SHP77 (cell line): ENCODE data around the gene HSPB6.

Experiments used
- DNase-seq, 2 experiments: peaks; one replicate each; lab custom pipeline; 2025; lab: John Stamatoyannopoulos, UW

The HSPB6 gene

DNA sequence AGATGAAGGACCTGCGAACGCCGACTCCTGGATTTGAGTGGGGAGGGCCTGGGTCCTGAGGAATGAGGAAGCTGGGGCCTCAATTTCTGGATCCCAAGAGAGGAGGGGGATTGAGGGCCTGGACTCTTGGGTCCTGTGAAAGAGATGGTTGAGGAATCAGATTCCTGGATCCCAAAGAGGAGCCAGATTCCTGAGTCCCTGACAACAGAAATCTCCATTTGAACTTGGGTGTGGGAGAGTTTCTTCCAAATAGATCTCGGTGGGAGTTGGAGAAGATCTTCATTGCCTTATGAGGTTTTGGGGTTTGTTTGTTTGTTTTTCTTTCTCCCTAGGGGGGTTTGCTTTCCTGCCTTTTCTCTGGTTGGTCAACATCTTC is 10.8 kb downstream of the HSPB6 start:
- DNase-seq: no peak

DNA sequence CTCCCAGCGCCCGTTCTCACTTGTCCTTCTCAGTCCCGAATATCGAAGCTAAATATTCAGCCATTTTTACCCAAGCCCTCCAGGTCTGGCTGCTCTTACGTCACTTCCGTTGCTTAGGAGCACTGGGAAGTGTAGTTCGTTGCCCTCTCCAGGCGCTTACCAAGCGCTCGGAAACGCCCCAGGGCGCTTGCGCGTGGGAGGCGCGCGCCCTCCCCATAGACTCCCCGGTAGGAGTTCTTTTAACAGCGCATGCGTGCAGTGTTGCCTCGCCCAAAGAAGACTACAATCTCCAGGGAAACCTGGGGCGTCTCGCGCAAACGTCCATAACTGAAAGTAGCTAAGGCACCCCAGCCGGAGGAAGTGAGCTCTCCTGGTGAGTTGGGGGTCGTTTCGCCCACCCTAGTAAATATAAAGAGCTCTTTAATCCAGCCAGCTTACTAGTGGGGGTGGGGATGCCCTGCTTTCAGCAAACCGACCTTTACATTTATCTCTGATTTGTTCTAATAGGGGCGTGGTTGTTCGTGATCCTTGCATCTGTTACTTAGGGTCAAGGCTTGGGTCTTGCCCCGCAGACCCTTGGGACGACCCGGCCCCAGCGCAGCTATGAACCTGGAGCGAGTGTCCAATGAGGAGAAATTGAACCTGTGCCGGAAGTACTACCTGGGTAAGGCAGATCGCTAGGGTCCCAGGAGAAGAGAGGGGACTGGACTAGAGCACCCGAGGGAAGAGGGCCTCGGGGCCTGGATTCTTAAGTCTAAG is 11.3 kb downstream of the HSPB6 start, which contains the start of the genes PSENEN and U2AF1L4:
PSENEN (plus strand) TSS at position 324 of the 759 bp plus-strand sequence; CDS start at position 604, 280 bp downstream.
U2AF1L4 (minus strand) TSS at position 91 of the 759 bp plus-strand sequence; CDS start at position 64, 27 bp downstream.
- peak; percentile 98 to 99 for DNase-seq

DNA sequence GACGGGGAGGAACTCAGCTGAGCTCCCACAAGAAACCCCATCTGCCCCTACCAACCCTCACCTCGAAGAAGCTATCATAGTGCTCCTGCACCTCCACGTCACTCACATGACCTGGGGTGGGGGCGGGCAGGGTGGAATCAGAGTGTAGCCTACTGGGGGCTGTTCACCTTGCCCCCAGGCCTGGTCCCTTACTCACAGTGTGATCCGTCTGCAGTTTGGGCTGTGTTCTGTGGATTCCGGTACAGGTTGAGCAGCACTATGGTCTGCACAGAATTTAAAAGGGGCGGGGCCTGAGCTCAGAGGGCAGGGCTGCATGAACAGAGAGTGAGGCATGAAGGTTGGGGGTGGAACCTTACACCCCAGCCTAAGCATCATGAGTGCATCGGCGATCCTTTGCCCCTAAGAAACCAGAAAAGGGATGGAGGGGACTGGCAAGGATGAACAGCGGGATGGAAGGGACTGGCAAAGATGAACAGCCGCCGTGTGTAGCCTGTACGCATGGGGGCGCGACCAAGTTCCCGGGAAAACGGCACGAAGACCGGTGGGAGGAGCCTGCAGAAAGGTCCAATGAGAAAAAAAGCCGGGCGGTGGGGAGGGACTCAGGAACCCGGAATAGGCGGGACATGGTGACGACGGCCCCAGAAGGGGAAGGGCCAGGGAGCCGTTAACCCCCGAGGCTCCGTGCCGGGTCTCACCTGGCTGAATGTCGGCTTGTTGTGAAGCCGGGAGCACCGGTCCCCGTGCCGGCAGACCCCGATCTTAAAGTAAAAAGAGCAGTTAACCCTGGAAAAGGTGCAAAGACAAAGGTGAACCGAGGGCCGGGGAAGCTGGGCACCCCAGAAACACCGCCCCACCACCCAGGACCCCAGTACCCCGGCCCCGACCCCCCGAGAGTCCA is 12.2 kb downstream of the HSPB6 start:
- peak; percentile 94 to 97 for DNase-seq

DNA sequence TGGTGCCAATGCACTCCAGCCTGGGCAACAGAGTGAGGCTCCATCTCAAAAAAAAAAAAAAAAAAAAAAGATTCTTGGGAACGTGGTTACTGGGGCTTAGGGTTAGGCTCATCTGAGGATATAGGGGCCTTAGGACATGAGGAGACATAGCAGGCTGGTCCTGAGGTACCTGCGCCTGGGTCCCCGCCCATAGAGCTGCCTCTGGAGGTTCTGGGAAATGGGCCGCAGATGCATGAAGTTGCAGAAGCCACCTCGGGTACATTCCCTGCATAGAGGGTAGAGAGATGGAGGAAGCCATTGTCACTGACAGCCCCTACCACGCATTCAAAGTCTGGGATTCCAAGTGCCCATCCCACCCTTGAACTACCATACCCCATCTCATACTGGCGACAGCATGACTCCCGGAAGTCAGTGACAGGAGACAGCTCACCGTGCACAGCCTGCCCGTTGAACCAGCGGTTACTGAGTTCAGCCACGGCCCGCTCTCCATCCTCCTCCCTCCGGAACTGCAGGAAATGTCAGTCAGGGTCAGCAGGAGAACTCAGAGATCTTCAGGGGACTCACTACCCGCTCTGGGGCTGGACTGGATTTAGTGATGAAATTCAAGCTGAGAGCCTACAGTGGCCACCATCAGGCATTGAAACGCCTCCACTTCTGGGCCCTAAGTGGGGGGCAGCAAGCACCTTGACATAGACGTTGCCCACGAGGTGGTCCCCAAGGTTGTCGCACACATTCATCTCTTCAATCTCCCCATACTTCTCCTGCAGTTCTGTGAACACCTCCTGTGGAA is 13.0 kb downstream of the HSPB6 start:
- DNase-seq: no peak

DNA sequence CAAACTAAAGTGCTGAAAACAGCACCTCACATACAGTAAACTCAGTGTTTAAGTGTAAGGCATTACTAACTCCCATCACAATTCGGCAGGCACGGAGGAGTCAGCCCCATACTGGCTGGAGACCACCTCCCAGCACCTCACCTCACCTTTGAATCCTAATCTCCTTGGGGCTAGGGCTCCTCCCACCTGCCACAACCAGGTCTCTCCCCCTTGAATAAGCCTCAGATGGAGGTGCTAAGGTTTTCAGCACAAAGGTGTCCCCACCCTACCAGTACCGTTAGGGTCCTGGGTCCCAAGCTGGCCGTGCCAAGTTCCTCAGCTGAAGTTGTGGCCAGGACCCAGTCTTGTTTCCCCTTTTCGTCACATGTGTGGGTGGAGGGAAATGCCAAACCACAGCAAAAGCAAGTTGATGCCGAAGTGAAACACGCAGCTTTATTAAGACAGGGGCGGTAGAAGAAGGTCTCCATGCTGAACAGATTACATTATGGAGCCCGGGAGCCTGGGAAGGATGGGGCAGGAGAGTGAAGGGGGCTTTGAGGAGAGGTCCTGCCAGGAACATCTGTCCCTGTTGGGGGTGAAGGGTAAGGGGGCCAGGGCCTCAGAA is 14.6 kb downstream of the HSPB6 start, which contains the start of gene IGFLR1:
IGFLR1 (minus strand) TSS at position 332 of the 604 bp plus-strand sequence. CDS start 1,272 bp downstream, outside the sequence.
- no peak for DNase-seq

DNA sequence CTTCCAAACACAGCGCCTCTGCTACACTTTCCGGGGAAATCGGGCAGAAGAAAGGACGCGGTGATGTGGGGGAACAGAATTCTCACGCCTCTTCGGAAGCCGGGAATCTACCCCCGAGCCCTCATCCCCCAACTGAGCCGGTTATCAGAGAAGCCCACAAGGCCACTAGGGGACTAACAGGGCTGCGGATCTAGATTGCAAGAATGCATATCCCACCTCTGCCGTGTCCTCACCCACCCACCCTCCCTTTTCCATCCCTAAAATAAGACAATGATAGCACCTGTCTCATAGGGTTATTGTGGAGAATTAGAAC is 15.7 kb downstream of the HSPB6 start:
- no peak for DNase-seq

DNA sequence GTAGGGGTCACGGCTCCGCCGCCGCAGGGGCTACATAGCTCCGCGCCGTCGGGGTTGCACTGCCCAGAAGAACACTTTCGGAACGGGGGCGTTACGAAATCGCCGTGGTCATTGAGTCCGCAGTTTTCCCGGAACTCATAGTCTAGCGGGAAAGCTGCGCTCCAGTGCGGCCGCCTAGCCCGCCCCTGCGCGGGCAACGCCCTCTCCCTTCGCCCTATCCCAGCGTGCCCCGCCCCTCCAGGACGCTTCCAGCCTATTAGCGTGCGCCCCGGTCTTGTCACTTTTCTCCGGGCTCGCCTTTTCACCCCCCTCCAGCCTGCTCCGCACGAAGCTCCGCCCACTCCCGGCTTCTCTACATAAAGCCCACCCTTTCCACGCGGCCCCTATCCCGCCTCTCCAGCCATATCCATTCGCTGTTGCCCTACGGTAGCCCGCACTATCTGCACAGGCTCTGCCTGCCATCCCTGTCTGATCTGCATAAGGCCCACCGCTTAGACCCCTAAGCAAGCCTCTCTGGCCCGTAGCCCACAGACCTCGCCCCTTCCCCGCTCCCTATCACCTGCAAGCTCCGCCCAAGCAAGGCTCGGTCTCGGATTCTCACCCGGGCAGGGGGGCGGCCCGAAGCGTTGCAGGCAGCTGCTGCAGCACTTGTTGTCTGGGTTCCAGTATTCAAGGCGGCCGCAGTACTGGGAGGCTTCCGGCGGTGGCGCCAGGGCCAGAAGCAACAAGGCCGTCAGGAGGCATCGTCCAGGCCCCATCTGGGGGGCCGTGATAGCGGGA is 16.2 kb downstream of the HSPB6 start:
- DNase-seq: peak; percentile 97 to 98

DNA sequence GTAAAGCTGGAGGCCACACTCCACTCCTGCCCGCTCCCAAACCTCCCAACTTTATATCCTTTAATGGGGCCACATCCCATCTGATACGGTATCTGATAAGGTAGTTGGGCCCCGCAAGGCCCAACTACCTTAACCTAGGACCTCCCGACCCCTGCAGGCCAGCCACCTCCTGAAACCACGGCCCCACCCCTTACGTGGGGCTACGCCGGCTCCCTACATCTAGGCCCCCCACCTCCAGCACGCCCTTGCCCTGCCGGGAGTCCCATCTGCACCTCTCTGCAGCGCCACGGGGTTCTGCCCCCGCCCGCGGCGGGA is 16.8 kb downstream of the HSPB6 start:
- DNase-seq: no peak

DNA sequence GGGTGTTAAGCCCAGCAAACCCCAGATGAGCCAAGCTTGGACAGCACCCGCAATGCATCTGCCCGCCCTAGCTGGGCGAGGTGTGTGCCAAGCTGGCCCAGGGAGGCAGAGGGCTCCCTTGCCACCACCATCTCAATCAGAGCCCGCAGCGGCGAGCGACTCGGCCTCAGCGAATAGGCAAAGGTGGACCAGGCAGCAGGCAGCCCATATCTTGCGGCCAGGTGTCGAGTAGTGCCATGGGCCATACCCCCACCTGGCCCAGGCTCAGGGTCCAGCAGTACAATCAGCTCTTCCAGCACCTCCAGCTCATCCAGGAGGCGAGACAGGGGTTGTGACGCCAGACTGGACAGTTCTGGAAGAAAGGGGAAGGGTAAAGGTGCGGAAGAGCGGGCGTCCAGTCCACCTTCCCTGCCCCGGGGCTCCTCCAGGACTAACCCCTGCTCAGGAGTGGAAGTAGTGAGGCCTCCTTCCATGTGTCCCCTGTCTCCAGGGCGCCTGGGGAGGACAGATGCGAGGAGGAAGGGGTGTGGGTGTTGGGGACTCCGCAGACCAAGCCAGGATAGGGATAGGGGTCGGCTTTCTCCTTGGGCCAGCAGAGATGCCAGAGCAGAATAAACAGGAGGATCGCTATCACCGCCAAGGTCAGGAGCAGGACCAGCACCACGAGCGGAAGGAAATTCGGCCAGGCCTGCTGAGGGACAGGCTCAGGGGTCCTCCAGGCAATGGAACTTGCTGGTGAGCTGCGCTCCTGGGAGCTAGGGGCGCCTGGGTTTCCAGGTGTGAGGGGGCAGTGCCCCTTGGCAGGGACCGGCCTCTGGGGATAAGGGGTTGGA is 17.3 kb downstream of the HSPB6 start:
- DNase-seq: no peak

DNA sequence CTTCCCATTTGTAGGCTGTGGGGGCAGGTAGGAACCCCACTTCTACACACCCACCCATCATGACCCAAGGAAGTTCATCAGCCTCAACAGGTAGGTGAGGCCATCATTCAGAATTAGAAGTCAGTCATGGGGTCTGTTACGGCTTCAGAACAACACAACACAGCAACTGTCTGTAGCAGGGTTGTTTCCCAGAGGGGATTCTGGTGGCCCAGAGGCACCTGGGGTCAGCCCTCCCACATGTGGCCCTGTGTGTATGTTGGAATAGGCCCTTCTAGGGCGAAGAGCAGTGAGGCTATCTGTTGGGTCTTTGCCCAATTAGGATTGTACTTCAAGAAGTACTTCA is 18.0 kb downstream of the HSPB6 start:
- DNase-seq: no peak

DNA sequence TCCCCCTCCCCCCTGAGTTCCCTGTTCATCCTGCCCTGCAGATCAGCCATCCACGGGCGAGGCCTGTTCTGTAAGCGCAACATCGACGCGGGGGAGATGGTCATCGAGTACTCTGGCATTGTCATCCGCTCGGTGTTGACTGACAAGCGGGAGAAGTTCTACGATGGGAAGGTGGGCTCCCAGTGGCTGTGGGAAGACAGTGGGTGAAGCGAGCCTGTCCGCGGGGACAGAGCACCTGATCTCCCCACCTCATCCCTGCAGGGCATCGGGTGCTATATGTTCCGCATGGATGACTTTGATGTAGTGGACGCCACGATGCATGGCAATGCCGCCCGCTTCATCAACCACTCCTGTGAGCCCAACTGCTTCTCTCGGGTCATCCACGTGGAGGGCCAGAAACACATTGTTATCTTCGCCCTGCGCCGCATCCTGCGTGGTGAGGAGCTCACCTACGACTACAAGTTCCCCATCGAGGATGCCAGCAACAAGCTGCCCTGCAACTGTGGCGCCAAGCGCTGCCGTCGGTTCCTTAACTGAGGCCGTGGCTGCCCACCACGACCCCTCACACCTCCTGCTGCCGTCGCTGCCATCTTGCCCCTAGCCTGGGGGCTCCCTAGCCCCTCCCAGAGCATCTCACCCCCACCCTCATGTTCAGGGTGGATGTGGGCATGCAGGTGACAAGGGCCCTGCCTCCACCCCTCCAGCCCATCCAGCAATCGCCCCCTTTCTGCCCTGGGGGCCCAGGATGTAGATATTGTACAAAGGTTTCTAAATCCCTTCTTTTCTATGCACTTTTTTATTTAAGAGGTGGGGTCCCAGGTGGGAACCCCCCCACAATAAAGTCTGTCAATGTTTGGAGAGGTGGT is 18.6 kb downstream of the HSPB6 start:
- no peak for DNase-seq

DNA sequence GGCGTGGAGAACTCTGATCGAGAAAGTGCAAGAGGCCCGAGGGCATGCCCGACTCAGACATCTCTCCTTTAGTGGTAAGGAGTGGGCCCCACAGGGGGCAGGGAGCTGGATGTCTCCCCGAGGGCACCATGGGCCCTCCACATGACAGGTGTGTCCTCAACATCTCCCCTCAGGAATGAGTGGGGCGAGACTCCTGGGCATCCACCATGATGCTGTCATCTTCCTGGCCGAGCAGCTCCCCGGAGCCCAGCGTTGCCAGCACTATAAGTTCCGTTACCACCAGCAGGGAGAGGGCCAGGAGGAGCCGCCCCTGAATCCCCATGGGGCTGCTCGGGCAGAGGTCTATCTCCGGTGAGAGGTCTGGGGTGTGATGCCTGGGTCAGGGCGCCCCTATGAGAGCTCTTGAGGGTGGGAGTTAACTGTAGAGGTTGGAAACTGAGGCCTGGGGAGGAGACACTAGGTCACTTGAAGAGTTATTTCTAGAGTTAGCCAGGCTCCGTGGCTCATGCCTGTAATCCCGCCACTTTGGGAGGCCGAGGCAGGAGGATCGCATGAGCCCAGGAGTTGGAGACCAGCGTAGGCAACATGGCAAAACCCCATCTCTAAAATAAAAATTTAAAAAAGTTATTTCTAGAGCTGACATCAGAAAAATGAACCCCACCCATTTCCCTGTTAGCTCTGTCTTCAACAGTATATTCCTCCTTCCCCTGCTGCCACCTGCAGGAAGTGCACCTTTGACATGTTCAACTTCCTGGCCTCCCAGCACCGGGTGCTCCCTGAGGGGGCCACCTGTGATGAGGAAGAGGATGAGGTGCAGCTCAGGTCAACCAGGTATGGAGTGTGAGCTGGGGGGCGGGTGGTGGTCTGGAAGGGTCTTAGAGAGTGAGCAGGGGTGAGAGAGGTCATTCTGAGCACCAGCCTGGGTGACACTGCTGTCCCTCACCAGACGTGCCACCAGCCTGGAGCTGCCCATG is 19.6 kb downstream of the HSPB6 start:
- DNase-seq: no peak

DNA sequence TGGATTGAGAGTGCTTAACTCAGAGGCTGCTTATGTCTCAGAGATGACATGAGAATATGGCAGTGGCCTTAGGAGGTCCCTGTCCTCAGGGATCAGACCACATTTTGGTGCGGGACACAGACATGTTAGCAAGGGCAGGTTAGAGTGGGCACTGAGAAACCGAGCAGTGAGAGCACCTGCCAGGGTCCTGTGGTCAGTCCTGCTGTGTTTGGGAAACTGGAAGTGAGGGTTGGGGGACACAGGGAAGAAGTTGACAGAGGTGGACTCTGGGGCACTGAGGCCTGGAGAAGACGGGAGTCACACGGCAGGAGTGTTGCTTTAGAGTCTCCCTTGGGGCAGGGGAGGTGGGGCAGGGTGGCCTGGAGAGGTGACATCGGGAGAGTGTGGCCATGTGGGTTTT is 21.9 kb downstream of the HSPB6 start:
- no peak for DNase-seq

DNA sequence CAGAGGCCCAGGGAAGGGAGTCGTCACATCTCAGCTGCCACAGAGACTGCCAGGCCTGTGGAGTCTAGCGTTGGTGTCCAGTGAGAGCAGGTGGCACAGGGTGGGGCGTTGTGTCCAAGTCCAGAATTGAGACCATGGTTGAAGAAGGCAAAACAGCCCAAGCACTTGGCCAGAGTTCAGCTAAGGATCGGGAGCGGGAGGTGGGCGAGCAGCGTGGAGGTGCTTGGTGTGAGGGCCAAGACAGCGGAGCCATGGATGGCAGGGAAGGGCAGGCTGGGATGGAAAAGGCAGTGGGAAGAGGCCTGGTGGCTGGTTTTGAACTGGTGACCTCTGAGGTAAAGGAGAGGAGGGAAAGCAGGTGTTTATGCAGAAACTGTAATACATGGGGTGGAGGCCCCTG is 22.6 kb downstream of the HSPB6 start:
- DNase-seq: no peak

DNA sequence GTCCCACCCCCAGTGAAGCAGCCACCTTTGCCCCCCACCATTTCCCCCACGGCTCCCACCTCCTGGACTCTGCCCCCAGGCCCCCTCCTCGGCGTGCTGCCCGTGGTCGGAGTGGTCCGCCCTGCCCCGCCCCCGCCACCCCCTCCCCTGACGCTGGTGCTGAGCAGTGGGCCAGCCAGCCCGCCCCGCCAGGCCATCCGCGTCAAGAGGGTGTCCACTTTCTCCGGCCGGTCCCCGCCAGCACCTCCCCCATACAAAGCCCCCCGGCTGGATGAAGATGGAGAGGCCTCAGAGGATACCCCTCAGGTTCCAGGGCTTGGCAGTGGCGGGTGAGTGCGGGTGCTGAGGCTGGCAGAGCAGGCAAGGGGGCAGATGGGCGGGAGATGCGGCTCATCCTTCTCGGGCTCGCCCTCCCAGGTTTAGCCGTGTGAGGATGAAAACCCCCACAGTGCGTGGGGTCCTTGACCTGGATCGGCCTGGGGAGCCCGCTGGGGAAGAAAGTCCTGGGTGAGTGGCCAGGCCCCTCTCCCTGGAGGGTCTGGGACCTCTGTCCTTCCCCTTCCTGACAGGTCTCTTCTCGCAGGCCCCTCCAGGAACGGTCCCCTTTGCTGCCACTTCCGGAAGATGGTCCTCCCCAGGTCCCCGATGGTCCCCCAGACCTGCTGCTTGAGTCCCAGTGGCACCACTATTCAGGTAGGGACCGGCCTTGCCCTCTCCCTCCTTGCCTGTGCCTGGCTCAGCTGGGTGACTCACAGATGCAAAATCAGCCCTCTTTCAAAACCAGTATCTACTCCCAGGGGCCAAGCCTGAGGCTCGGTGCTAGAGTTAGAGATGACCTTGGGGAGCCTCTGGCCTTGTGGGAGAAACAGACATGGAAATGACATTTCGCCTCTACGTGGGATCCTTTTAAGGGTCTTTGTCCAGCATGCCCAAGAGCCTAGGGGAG is 23.4 kb downstream of the HSPB6 start:
- no peak for DNase-seq

DNA sequence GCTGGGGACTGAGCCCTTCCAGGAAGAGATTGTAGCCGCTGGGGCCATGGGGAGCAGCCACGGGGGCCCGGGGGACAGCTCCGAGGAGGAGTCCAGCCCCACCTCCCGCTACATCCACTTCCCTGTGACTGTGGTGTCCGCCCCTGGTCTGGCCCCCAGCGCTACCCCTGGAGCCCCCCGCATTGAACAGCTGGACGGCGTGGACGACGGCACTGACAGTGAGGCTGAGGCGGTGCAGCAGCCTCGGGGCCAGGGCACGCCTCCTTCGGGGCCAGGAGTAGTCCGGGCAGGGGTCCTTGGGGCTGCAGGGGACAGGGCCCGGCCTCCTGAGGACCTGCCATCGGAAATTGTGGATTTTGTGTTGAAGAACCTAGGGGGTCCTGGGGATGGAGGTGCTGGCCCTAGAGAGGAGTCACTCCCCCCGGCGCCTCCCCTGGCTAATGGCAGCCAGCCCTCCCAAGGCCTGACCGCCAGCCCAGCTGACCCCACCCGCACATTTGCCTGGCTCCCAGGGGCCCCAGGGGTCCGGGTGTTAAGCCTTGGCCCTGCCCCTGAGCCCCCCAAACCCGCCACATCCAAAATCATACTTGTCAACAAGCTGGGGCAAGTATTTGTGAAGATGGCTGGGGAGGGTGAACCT is 24.2 kb downstream of the HSPB6 start:
- no peak for DNase-seq
